Dedifferentiated amniotic fluid mesenchymal stem cell (primary cell): ENCODE results near the gene DAG1.
A peak's percentile ranks its signal among the peaks of the same experiment; 100 is the strongest.

Experiments
- DNase-seq: peaks from one replicate; pipeline ENCODE4 v3.0.0-alpha.2; 2016; ENCODE audit errors: extremely low spot score

DAG1 gene

DNA sequence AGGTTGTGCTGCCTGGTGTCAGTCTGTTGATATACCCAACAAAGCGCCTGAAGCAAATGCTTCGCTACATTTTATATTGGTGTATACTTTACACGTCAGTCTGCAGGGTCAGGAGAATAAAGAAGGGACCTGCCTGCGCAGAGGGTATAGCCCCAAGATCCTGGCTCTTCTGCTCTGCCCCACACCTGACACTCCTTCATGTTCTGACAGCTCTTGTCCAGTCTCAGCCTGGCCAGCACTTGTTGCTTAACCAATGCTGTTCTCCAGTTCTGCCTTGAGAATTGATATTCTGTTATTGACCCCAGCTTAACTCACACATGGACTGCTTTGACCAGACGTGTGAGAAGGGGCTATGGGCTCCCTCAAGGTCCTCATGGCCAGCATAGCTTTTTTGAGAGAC is 48.4 kb downstream of the DAG1 start:
- no peak for DNase-seq

DNA sequence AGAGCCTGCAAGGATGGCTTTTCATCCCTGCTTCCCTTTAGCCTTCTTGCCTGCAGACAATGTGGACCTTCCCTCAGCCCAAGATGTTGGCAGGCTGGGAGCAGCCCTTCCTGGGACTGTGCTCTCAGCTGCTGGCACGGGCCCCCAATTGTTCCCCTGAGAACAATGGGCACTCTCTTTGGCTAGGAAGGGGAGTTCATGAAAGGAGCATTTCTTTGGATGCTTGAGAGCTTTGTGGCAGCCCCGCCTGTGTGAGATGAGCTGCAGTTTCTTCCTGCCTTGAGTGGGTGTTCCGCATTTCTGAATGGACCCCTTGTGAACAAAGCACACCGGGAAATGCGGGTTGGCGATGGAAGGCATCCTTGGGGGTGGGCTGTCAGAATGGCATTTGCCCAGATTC is 49.2 kb downstream of the DAG1 start:
- no peak for DNase-seq

DNA sequence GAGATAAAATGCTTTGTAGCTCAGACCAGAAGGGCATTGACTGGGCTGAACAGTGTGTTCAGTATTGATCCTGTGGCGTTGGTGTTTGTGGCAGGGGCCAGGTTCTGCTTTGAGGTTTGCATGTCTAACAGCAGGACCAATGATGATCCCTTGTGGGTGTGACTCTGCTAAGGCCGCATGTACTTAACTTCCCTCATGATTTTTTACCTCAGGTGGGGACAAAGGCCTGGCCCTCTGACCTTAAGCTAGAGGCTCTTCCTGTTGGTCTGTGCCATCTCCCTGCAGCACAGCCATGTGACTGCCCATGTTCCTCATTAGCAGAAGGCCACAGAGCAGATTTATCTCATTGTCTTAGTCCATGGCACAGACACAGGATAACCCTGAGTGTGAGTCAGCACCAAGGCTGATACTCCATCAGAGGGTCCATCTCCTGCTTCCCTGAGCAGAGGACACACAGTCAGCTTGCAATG is 49.9 kb downstream of the DAG1 start:
- no peak for DNase-seq

DNA sequence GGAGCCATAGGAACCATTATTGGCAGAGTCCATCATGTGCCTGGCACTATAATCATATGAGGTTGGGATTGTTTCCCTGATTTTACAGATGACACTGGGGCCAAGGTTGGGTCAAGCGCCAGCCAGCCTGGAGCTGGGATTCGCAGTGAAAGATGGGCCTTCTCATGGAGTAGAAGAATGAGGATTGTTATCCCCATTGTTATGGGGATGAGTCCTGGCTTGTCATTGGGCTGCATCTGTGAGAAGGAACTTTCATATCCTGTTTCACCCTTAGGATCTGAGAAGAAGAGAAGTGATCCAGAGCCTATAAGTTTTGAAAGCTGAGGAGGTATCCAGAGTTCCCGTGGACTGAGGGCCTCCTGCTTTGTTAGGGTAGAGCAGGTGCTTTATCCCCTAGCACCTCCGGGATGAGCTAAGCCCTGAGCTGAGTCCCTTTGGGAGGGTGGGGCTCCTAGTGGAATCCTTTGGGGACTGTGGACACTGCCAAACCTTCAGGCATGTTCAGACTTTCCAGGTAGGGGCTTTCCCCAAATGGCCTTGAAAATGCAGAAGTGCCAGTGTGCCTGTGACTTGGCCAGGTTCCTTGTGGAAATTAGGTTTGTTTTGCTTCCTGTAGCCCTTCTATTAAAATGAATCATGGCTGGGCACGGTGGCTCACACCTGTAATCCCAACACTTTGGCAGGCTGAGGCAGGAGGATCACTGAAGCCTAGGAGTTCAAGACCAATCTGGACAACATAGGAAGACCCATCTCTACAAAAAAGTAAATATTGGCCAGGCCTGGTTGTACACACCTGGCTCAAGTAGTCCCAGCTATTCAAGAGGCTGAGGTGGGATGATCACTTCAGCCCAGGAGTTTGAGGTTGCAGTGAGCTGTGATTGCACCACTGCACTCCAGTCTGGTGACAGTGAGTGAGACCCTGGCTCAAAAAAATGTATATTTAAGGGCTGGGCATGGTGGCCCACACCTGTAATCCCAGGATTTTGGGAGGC is 54.0 kb downstream of the DAG1 start:
- DNase-seq: no peak

DNA sequence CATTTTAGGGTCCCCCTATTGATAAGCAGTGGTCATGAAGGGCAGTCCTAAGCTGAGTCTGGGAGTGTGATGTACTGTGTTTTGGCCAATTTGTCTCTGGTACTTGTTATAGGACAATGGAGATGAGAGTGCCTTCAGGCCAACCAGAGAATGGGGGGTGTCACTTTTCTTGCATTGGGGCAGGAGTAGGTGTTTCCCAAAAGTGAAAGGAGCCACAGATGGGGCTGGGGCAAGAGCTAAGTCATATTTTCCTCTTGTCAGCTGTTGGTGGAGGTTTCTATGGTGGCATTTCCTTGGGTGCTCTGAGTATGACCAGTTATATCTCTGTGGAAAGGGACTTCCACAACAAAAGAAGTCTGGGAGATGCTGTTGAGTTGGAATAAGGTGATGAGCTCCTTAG is 59.5 kb downstream of the DAG1 start:
- DNase-seq: no peak

DNA sequence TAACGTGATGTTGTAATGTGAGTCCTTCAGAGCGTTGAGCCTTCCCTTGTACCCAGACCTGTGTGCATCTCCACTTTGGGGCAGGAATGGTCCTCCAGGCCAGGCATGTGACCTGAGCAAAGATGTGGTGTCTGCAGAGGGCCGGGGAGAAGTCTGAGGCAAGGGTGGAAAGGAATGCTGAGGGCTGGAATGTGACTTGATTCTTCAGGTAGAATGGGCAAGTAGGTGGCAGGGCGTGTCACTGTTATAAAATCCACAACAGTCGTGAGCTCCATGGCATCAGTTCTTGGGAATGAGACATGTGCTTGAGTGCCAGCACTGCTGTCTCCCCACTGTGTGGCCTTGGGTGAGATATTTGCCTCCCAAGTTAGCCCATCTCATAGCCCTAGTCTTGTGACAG is 60.2 kb downstream of the DAG1 start:
- no peak for DNase-seq

DNA sequence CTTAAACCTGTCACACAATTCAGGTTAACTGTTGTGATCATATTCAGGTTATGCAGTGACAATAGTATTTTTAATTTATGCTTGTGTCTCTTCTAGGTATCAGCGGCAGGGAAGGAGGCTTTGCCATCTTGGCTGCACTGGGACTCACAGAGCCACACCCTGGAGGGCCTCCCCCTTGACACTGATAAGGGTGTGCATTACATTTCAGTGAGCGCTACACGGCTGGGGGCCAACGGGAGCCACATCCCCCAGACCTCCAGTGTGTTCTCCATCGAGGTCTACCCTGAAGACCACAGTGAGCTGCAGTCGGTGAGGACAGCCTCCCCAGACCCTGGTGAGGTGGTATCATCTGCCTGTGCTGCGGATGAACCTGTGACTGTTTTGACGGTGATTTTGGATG is 60.6 kb downstream of the DAG1 start:
- DNase-seq: no peak

DNA sequence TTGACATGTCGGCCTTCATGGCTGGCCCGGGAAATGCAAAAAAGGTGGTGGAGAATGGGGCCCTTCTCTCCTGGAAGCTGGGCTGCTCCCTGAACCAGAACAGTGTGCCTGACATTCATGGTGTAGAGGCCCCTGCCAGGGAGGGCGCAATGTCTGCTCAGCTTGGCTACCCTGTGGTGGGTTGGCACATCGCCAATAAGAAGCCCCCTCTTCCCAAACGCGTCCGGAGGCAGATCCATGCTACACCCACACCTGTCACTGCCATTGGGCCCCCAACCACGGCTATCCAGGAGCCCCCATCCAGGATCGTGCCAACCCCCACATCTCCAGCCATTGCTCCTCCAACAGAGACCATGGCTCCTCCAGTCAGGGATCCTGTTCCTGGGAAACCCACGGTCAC is 61.2 kb downstream of the DAG1 start:
- no peak for DNase-seq

DNA sequence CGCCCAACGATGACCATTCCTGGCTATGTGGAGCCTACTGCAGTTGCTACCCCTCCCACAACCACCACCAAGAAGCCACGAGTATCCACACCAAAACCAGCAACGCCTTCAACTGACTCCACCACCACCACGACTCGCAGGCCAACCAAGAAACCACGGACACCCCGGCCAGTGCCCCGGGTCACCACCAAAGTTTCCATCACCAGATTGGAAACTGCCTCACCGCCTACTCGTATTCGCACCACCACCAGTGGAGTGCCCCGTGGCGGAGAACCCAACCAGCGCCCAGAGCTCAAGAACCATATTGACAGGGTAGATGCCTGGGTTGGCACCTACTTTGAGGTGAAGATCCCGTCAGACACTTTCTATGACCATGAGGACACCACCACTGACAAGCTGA is 61.6 kb downstream of the DAG1 start:
- no peak for DNase-seq

DNA sequence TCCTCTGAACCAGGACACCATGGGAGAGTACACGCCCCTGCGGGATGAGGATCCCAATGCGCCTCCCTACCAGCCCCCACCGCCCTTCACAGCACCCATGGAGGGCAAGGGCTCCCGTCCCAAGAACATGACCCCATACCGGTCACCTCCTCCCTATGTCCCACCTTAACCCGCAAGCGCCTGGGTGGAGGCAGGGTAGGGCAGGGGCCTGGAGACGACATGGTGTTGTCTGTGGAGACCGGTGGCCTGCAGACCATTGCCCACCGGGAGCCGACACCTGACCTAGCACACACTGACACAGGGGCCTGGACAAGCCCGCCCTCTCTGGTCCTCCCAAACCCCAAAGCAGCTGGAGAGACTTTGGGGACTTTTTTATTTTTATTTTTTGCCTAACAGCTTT is 63.0 kb downstream of the DAG1 start:
- no peak for DNase-seq

DNA sequence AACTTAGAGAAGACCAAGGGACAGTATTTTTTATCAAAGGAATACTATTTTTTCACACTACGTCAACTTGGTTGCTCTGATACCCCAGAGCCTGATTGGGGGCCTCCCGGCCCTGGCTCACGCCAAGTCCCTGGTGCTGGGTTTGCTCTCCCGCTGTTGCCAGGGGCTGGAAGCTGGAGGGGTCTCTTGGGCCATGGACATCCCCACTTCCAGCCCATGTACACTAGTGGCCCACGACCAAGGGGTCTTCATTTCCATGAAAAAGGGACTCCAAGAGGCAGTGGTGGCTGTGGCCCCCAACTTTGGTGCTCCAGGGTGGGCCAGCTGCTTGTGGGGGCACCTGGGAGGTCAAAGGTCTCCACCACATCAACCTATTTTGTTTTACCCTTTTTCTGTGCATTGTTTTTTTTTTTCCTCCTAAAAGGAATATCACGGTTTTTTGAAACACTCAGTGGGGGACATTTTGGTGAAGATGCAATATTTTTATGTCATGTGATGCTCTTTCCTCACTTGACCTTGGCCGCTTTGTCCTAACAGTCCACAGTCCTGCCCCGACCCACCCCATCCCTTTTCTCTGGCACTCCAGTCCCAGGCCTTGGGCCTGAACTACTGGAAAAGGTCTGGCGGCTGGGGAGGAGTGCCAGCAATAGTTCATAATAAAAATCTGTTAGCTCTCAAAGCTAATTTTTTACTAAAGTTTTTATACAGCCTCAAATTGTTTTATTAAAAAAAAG is 63.9 kb downstream of the DAG1 start:
- no peak for DNase-seq

DNA sequence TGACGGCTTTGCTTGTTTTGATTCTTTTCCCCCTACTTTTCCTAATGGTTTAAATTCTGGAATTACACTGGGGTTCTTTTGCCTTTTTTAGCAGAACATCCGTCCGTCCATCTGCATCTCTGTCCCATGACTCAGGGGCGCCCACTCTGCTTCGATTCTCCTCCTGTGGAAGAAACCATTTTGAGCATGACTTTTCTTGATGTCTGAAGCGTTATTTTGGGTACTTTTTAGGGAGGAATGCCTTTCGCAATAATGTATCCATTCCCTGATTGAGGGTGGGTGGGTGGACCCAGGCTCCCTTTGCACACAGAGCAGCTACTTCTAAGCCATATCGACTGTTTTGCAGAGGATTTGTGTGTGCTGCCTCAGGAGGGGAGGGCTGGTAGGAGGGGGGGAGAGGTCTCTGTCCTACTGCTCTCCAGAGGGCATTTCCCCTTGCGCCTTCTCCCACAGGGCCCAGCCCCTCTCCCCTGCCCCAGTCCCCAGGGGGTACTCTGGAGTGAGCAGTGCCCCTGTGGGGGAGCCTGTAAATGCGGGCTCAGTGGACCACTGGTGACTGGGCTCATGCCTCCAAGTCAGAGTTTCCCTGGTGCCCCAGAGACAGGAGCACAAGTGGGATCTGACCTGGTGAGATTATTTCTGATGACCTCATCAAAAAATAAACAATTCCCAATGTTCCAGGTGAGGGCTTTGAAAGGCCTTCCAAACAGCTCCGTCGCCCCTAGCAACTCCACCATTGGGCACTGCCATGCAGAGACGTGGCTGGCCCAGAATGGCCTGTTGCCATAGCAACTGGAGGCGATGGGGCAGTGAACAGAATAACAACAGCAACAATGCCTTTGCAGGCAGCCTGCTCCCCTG is 64.7 kb downstream of the DAG1 start:
- DNase-seq: no peak

DNA sequence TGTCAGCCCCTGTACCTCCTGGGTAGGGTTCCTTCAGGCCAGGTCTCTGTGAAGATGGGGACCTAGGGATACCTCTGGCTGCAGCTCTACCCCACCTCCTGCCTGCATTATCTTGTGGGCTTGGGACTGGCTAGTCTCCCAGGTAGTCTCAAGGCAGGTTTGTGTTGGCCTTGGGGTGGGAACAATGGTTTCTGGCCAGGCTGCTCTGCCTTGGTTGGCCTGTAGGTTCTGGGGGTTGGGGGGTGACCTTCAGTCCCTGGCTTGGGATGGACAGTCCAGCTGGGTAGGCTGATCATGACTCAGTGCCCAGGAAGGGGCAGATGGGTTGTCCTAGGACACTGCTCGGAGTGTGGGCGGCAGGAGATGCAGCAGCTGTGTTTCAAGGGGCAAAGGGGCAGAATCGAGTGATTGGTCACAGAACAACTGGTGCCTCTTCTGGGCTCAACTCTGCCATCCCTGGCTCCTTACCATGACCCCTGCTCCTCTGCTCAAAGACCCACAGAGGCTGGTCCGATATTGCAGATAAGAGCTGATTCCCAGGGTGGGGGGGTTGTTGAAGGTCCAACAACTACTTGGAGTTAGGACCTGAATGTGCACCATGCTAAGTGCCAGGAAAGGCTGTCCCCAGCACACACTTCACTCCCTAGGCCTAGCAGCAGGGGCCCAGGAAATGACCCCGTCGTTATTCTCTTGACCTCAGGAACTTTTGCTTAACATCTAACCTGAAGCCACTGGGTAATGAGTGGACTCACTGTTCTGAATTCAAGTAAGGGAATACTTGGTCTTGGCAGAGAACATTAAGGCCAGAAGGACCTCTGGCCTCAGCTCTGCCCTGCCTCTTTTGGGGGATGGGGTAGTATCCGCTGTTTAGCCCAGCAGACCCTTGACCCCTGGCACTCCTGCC is 66.2 kb downstream of the DAG1 start:
- no peak for DNase-seq

DNA sequence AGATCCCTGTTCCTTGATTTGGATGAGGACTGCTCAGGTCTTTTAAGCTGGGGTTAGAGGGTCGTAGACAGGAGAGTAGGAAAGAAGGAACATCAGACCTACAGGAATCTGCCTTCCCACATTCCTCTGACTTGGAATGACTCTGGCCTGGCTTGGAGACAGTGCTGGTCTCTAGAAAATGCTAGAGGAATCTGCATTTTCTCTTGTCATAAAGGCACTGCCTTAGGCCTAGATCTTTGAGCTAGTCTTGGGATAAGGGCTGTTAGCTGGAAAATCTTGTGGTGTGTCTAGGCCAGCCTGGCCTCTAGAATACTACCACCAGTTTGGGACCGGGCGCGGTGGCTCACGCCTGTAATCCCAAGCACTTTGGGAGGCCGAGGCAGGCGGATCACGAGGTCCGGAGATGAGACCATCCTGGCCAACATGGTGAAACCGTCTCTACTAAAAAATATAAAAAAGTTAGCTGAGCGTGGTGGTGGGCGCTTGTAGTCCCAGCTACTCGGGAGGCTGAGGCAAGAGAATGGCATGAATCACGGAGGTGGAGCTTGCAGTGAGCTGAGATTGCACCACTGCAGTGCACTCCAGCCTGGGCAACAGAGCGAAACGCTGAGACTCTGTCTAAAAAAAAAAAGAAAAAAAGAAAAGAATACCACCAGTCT is 66.9 kb downstream of the DAG1 start:
- DNase-seq: no peak

DNA sequence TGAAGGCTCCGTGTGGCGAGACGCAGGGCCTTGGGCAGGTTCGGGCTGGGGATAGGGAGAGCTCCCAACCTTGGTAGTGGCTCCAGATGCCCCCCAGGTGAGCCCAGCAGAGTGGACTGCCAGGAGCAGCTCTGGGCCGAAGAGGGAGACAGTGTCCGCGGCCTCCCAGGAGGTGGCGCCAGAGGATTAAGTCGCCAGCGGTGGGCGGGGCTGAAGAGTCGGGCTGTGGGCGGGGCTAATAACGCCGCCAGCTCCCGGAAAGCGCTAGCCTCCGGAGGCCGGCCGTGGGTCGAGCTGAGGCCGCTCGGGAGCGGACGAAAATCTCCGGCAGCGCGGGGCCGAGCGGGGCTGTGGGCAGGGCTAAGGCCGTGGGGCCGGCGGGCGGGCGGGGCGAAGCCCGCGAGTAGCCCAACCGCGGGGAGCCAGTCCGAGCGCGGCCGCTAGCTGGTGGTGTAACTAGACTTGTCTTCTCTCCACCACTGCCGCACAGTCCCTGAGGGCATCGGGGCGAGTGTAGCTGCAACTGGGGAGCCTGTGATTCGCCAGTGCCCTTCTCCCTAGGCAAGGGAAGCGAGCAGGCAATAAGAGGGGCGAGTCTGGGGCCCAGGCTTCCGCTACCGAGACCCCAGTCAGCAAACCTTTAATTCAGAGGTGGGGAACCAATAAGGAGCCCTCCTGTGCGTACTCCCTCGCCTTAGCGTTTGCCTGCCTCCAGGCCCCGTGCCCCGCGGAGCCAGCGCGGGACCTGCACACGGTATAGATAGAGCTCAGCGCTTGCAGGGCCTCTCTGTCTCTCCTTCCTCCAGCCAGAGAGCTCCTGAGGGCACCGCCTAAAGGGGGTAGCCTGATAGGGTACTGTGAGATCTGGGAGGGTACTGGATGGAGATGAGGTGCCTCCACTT is 69.8 kb downstream of the DAG1 start:
- DNase-seq: peak; percentile 89

DNA sequence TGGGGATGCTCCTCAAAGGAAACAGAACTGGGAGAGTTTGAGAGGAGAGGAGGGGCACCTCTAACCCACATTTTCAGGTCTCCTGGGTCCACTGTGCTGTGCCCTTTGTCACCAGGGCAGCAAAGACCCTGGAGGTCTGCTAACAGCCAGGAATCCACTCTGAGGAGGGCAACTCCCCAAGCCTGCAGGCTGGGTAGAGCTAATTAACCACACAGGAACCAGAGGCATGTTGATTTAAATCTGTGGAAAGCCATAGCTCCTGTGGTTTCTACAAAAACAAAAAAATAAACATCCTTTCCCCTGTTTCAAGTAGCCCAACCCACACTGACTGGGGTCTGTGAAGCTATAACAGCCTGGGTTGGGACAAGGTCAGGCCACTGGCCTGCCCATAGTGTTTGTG is 82.0 kb downstream of the DAG1 start:
- DNase-seq: no peak

DNA sequence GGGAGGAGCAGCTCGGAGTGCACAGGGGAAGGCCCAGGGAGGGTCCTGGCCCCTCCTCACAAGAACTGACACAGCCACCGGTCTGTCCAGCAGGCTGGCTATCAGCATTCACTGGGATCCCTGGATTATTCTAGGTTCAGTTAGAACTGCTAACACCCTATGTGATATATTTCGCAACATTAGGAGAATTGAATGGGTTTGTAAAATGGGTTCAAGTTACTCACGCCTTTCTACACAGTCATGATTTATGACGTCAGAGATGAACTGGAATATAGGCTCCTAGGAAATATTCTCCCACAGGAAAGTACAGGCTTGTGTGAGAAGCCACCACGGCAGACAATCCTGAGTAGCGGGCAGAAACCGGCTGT is 83.2 kb downstream of the DAG1 start:
- DNase-seq: no peak

DNA sequence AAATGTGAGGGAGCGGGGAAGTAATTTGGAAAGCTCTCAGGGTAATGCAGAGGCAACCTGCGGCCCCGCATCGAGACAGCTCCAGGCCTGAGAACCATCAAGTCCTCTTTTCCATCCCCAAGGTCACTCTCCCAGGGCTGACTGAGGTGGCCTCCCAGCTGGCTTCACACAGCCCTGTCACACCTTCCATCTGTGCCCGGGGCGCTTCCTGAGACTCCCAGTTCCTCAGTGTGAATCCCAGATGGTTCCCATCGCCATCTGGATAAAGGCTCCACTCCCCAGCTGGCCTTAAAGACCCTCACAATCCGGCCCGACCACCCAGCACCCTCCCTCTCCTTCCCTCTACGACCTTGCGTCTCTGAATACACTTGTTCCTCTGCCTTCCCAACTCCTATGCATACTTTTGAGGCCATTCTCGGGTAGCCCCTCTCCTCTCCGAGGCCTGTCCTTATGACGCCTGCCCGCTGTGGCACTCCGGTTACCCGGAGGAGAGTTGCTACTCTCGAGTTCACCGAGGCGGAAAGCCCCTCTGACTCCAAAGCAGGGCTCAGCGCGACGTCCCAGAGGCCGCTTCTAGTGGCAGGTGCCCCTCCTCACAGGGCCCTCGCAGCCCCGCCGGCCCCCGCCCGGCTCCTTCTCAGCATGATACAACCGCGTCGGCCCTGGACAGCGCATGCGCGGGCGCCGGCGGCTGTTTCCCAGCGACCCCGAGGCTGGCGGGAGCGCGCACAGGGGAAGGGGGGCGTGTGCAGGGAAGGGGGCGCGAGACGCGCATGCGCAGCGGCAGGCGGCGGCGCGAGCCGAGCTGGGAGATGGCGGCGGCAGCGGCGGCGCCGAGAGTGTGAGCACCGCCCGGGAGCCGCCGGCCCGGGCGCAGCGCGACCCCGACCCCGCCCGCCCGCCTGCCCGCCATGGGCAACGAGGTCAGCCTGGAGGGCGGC is 83.9 kb downstream of the DAG1 start, which contains the start of gene BSN:
Gene BSN (plus strand): TSS at position 786 of the 941 bp plus-strand sequence. CDS start 126 bp downstream, at position 912.
- DNase-seq: peak; percentile 80
